GM18951 (cell line): ENCODE measurements around the gene RASSF4.

ENCODE experiments used
- POLR2A ChIP-seq: IDR thresholded peaks from 4 replicates; pipeline ENCODE4 v1.6.1; 2011; ENCODE audit warnings: mild to moderate bottlenecking; ENCODE audit not compliant: insufficient read length, insufficient read depth; ENCODE audit errors: extremely low read depth
- in situ Hi-C: fragments of 300-500 bp; cut with MboI; formaldehyde crosslinking; loops from one replicate; pipeline ENCODE4 v1.12.0; 2022; ENCODE audit warnings: low sequenced_read_pairs, mixed read lengths, inconsistent platforms; ENCODE audit not compliant: unreplicated experiment

The RASSF4 gene

GRCh38 chr10:44922796-44923545 is 36.6 kb upstream of the RASSF4 start:
- in situ Hi-C loops = no loop called here
- TF ChIP-seq POLR2A = no peak

GRCh38 chr10:44923611-44924010 is 36.0 kb upstream of the RASSF4 start:
- in situ Hi-C loops = no loop called here
- no peak for TF ChIP-seq POLR2A

GRCh38 chr10:44924261-44925040 is 35.2 kb upstream of the RASSF4 start:
- in situ Hi-C loops = no loop called here
- no peak for TF ChIP-seq POLR2A

GRCh38 chr10:44925224-44925623 is 34.4 kb upstream of the RASSF4 start:
- no peak for TF ChIP-seq POLR2A
- in situ Hi-C loops = no loop called here

GRCh38 chr10:44925811-44926750 is 33.5 kb upstream of the RASSF4 start:
- in situ Hi-C loops = no loop called here
- TF ChIP-seq POLR2A = no peak

GRCh38 chr10:44926751-44927351 is 32.8 kb upstream of the RASSF4 start:
- no peak for TF ChIP-seq POLR2A
- in situ Hi-C loops = no loop called here

- in situ Hi-C loops = no loop called here
Measured at GRCh38 chr10:44927352-44927751, 32.2 kb upstream of the RASSF4 start.

GRCh38 chr10:44928462-44928861 is 31.1 kb upstream of the RASSF4 start:
- in situ Hi-C loops = no loop called here
- no peak for TF ChIP-seq POLR2A

More at GRCh38 chr10:44927352-44927751, 32.2 kb upstream of the RASSF4 start:
- no peak for TF ChIP-seq POLR2A

- no peak for TF ChIP-seq POLR2A
- in situ Hi-C loops = no loop called here
Measured at GRCh38 chr10:44929356-44930255, 30.0 kb upstream of the RASSF4 start.

- in situ Hi-C loops = no loop called here
- no peak for TF ChIP-seq POLR2A
Measured at GRCh38 chr10:44930904-44931620, 28.5 kb upstream of the RASSF4 start.
